ENCODE measurements around the gene ALKBH8. TPM values are rescaled to one million over a fixed set of nuclear protein-coding genes. Genes with fewer than 3 reads are reported as not detected.
"Not testable (repeated sequence)": the region's sequence is repeated elsewhere in the genome, so short reads cannot be mapped to it uniquely, and the experiment has no call there.

ALKBH8 gene
- total RNA-seq, 4 donors from 2014 or later, result 2.3 to 9.3 (median 6.9) TPM

DNA sequence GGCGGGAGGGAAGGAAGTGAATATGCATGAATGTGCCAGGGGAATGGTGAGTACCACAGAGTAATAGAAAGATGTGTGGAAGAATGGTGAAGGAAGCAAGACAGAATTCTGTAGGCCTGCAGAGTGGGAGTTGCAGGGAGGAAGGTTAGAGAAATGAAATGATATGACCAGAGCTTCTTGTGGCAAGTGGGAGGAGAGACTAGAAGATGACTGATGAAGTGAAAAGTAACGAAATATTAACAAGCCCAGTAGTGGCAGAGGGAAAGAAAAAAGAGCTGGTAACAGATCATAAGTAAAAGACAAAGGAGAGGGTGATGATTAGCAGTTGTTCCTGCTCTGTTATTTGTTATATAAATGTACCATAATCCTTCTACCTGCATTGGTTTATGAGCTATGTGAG, 1.0 kb upstream of the ALKBH8 start:
- peaks cover 19 to 44% (median 25%) of the 10 kb centered on the region in 3 donors for H3K4me1 ChIP-seq
- no peak overlapping the region for H3K27ac ChIP-seq
- intact Hi-C loops (cut with DNase I), result loop anchor here (10.0 kb wide), 1 partner anchor 118 kb away; no protein-coding TSS in a partner anchor
- no peak for DNase-seq
- no peaks in the 10 kb centered on the region for H3K36me3 ChIP-seq
- no peak overlapping the region for H3K4me3 ChIP-seq
- peaks cover 0 to 9% (median 0%) of the 10 kb centered on the region in 4 donors for H3K27me3 ChIP-seq
- no peak for TF ChIP-seq POLR2A (IDR thresholded peaks at IDR 0.05)
- TF ChIP-seq, protein P1, sequence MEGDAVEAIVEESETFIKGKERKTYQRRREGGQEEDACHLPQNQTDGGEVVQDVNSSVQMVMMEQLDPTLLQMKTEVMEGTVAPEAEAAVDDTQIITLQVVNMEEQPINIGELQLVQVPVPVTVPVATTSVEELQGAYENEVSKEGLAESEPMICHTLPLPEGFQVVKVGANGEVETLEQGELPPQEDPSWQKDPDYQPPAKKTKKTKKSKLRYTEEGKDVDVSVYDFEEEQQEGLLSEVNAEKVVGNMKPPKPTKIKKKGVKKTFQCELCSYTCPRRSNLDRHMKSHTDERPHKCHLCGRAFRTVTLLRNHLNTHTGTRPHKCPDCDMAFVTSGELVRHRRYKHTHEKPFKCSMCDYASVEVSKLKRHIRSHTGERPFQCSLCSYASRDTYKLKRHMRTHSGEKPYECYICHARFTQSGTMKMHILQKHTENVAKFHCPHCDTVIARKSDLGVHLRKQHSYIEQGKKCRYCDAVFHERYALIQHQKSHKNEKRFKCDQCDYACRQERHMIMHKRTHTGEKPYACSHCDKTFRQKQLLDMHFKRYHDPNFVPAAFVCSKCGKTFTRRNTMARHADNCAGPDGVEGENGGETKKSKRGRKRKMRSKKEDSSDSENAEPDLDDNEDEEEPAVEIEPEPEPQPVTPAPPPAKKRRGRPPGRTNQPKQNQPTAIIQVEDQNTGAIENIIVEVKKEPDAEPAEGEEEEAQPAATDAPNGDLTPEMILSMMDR (IDR thresholded peaks at IDR 0.05), result no peak
- WGBS, 2 donors, result 71 to 89% methylated on average over 2 of the region's 2 CpGs
- H3K9me3 ChIP-seq, result no peaks in the 10 kb centered on the region

DNA sequence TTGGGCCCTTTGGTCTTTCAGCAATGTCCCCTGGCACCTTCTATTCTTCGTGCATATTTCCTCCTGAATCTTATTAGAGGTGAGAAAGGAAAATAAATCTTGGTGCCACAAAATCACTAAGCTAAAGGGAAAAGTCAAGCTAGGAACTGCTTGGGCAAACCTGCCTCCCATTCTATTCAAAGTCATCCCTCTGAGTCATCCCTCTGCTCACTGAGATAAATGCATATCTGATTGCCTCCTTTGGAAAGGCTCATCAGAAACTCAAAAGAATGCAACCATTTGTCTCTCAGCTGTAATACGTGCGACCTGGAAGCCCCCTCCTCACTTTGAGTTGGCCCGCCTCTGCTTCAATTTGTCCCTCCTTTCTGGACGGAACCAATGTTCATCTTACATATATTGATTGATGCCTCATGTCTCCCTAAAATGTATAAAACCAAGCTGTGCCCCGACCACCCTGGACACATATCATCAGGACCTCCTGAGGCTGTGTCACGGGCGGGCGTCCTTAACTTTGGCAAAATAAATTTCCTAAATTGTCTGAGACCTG, 493 bp upstream of the ALKBH8 start:
- Histone ChIP-seq H3K4me1 (peaks cover 19 to 48% (median 25%) of the 10 kb centered on the region in 3 donors), H3K27ac (peak overlapping the region; percentile 83 to 93 (median 89)), H3K4me3 (peak overlapping the region; percentile 72 to 88 (median 85))
- H3K9me3 ChIP-seq, DNase-seq, H3K27me3 ChIP-seq, H3K36me3 ChIP-seq: not testable (repeated sequence)
- 38 to 59% methylated on average over 5 to 8 of the region's 9 CpGs for WGBS, 2 donors
- intact Hi-C loops (cut with DNase I), result loop anchor here (10.0 kb wide), 1 partner anchor 119 kb away; no protein-coding TSS in a partner anchor

DNA sequence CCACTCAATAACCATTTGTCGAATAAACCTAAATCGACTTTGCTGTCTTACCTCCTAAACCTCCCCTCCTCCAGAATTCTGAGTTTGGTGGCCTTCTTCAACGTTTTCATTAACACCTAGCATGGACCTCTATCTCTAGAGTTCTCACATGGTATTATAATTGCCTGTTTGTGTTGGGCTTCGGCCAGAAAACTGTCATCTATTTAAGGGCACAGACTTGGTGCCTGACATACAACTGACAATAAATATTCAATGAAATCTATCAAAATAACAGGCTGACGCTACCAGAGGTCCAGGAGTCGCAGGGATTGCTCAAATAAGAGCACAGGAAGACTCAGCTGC, 687 bp downstream of the ALKBH8 start:
- Histone ChIP-seq H3K4me3 (peak overlapping the region; percentile 72 to 88 (median 85)), H3K9me3 (no peaks in the 10 kb centered on the region), H3K36me3 (peaks cover 0 to under 1% (median 0%) of the 10 kb centered on the region in 3 donors), H3K27ac (peak overlapping the region; percentile 83 to 93 (median 89)), H3K4me1 (peaks cover 19 to 48% (median 25%) of the 10 kb centered on the region in 3 donors), H3K27me3 (peaks cover 0 to 2% (median 0%) of the 10 kb centered on the region in 4 donors)
- intact Hi-C loops (cut with DNase I), result loop anchor here (10.0 kb wide), 1 partner anchor 120 kb away; no protein-coding TSS in a partner anchor
- no peak for TF ChIP-seq POLR2A (IDR thresholded peaks at IDR 0.05)
- TF ChIP-seq, protein P1 (IDR thresholded peaks at IDR 0.05), result no peak
- WGBS, 2 donors, result 5 to 12% methylated on average over 6 of the region's 6 CpGs
- DNase-seq, result no peak

DNA sequence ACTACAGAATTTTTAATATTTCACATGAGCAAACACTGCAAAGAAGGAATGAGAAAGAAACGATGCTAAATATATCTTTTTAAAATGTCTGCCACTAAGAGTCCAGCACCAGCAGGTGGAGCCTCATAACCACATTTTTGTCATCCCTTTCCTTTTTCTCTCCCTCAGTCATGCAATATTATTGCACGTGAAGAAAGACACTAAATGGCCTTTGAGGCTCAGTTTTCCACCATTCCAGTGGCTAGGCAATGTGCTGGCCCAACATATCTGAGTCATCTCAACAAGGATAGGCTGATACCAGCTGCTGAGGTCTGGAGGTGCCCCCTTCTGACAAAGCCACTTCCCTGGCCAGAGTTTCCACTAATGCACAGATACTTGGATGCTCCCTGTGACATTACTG, 1.8 kb downstream of the ALKBH8 start:
- peaks cover 0 to 12% (median 0%) of the 10 kb centered on the region in 3 donors for H3K36me3 ChIP-seq
- 0 to 2% methylated on average over 2 of the region's 2 CpGs for WGBS, 2 donors
- no peak overlapping the region for H3K4me3 ChIP-seq
- intact Hi-C loops (cut with DNase I), result loop anchor here (10.0 kb wide), 1 partner anchor 121 kb away; no protein-coding TSS in a partner anchor
- no peaks in the 10 kb centered on the region for H3K9me3 ChIP-seq
- peak overlapping the region; percentile 36 to 76 (median 54) for H3K27ac ChIP-seq
- H3K4me1 ChIP-seq, result peaks cover 19 to 48% (median 25%) of the 10 kb centered on the region in 3 donors
- H3K27me3 ChIP-seq, result no peaks in the 10 kb centered on the region
- no peak for DNase-seq
- TF ChIP-seq, protein P1 (IDR thresholded peaks at IDR 0.05), result peak; percentile 19 to 64 (median 50)
- no peak for TF ChIP-seq POLR2A (IDR thresholded peaks at IDR 0.05)

DNA sequence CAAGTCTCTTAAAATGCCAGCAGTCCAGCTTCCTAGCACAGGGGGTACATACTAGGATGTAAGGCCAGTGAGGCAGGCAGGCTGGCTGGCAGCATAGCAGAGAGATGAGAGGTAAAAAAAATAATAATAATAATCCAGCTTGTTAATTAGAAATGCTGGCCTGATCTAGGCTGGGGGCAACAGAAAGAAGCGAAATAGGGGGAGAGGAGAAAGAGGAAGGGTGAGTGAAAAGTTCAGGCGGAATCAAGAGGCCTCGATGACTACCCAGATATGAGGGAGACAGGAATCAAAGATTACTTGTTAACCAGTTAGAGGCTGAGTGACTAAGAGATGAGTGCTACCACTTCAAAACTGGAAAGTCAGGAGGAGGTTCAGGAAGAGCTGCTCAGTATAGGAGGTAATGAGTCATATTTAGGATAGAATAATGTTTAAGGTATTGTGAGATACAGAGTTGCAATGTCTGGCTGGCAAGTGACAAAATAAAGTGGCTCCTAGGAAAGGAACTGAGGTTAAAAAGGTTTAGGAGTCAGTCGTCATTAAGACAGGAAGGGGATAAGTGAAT, 2.8 kb downstream of the ALKBH8 start:
- Histone ChIP-seq H3K27me3 (no peaks in the 10 kb centered on the region), H3K4me3 (no peak overlapping the region), H3K36me3 (peaks cover 0 to 22% (median 0%) of the 10 kb centered on the region in 3 donors), H3K9me3 (no peaks in the 10 kb centered on the region), H3K4me1 (peaks cover 19 to 48% (median 25%) of the 10 kb centered on the region in 3 donors), H3K27ac (peak overlapping the region; percentile 36 to 76 (median 68))
- no peak for TF ChIP-seq POLR2A (IDR thresholded peaks at IDR 0.05)
- intact Hi-C loops (cut with DNase I), result loop anchor here (10.0 kb wide), 1 partner anchor 122 kb away; no protein-coding TSS in a partner anchor
- 24 to 30% methylated on average over 4 of the region's 4 CpGs for WGBS, 2 donors
- DNase-seq, result no peak

DNA sequence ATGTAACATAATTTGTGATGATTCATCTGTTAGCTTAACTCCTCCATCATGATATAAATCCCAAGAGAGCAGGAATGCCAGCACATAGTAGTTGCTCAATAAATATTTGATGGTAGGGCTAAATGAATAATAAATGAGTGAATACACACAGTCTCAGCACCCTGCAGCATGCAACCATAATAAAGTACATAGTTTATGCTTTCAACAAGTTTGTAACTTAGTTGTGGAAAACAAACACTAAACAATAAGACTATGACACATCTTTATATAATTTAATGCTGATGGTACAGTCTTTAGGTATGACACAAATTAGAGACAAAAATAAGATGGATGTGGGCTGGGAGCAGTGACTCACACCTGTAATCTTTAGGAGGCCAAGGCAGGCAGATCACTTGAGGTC, 3.8 kb downstream of the ALKBH8 start:
- Histone ChIP-seq H3K4me1 (peaks cover 19 to 48% (median 25%) of the 10 kb centered on the region in 3 donors), H3K9me3 (no peaks in the 10 kb centered on the region), H3K27ac (peak overlapping the region in 3 of 4 donors; percentile 67 to 76 (median 68)), H3K36me3 (peaks cover 0 to 25% (median 0%) of the 10 kb centered on the region in 3 donors), H3K27me3 (no peaks in the 10 kb centered on the region), H3K4me3 (no peak overlapping the region)
- DNase-seq, result no peak
- TF ChIP-seq POLR2A (IDR thresholded peaks at IDR 0.05), result no peak
- TF ChIP-seq, protein P1 (IDR thresholded peaks at IDR 0.05), result no peak
- intact Hi-C loops (cut with DNase I), result loop anchor here (10.0 kb wide), 1 partner anchor 123 kb away; no protein-coding TSS in a partner anchor
